Epithelial cell of esophagus (primary cell): ENCODE results near the gene MFSD8.
"Not testable (repeated sequence)": the region's sequence is repeated elsewhere in the genome, so short reads cannot be mapped to it uniquely, and the experiment has no call there.

Experiments
- DNase-seq: peaks from one replicate; pipeline ENCODE4 v3.0.0; 2010; ENCODE audit warnings: low read depth
- H3K4me3 ChIP-seq: 2 replicates; pipeline ENCODE4 v1.5.1; 2011; ENCODE audit warnings: mild to moderate bottlenecking, low read length, control low read depth
- CTCF ChIP-seq: IDR thresholded peaks from 2 replicates; pipeline ENCODE4 v1.5.1; 2011; ENCODE audit warnings: low read depth, mild to moderate bottlenecking, low read length, control low read depth, inconsistent platforms; ENCODE audit not compliant: insufficient read depth; ENCODE audit errors: missing control alignments

MFSD8 gene

GRCh38 chr4:127930175-127930574 lies 34.8 kb downstream of the MFSD8 start:
- H3K4me3 ChIP-seq = no peak overlapping the region
- no peak for TF ChIP-seq CTCF
- no peak for DNase-seq

- not testable (repeated sequence) for H3K4me3 ChIP-seq, DNase-seq
Measured at GRCh38 chr4:127925720-127926119, 39.3 kb downstream of the MFSD8 start.

- H3K4me3 ChIP-seq = no peak overlapping the region
- TF ChIP-seq CTCF = no peak
- no peak for DNase-seq
Measured at GRCh38 chr4:127922226-127922625, 42.7 kb downstream of the MFSD8 start.

GRCh38 chr4:127920521-127920920 lies 44.5 kb downstream of the MFSD8 start:
- H3K4me3 ChIP-seq = no peak overlapping the region
- no peak for DNase-seq
- no peak for TF ChIP-seq CTCF

GRCh38 chr4:127917151-127917550 lies 47.8 kb downstream of the MFSD8 start:
- no peak for DNase-seq
- TF ChIP-seq CTCF = no peak

GRCh38 chr4:127916512-127916911 lies 48.5 kb downstream of the MFSD8 start:
- TF ChIP-seq CTCF = no peak
- H3K4me3 ChIP-seq = no peak overlapping the region
- DNase-seq = no peak

More at GRCh38 chr4:127917151-127917550, 47.8 kb downstream of the MFSD8 start:
- no peak overlapping the region for H3K4me3 ChIP-seq

GRCh38 chr4:127905029-127905428 lies 59.9 kb downstream of the MFSD8 start:
- H3K4me3 ChIP-seq = no peak overlapping the region
- no peak for DNase-seq
- TF ChIP-seq CTCF = no peak

- not testable (repeated sequence) for DNase-seq
Measured at GRCh38 chr4:127899682-127900081, 65.3 kb downstream of the MFSD8 start.

More at GRCh38 chr4:127899682-127900081, 65.3 kb downstream of the MFSD8 start:
- H3K4me3 ChIP-seq = not testable (repeated sequence)
